Measurements from ENCODE around the gene INPP5B.

- TF ChIP-seq POLR2A (IDR thresholded peaks at IDR 0.05) (no peak), CTCF (IDR thresholded peaks at IDR 0.05) (no peak)
Measured at GRCh38 chr1:37822906-37823815, 123.7 kb downstream of the INPP5B start.
